Measurements from ENCODE around the gene KCND2. TPM values are rescaled to one million over a fixed set of nuclear protein-coding genes. Genes with fewer than 3 reads are reported as not detected.
A peak's percentile ranks its signal among the peaks of the same experiment; 100 is the strongest.

KCND2 gene
- total RNA-seq, 2 experiments from 2014 or later = not detected

- ChIA-PET CTCF (ENCODE audit: unreplicated experiment) (no interaction called here), POLR2A (interaction anchor here (0.6 kb wide), 1 partner anchor 552 kb away, joined by 7 read pairs; no protein-coding TSS in a partner anchor)
- Histone ChIP-seq H4K20me1 (ENCODE audit: insufficient read depth, low read length) (no peaks in the 10 kb centered on the region), H3K4me2 (ENCODE audit: low read length) (no peak overlapping the region), H3K9me3 (ENCODE audit: low read length) (no peaks in the 10 kb centered on the region), H3K4me3 (ENCODE audit: low read depth, low read length, poor library complexity, severe bottlenecking) (no peak overlapping the region), H3K4me1 (ENCODE audit: insufficient read depth, low read length, poor library complexity, severe bottlenecking) (no peaks in the 10 kb centered on the region), H2AFZ (ENCODE audit: low read length) (no peak overlapping the region), H3K36me3 (ENCODE audit: insufficient read depth, low read length) (no peaks in the 10 kb centered on the region), H3K79me2 (ENCODE audit: insufficient read depth, low read depth, low read length) (no peaks in the 10 kb centered on the region), H3K9me2 (ENCODE audit: insufficient read depth, low read length) (no peaks in the 10 kb centered on the region), H3K27ac (ENCODE audit: low read depth, low read length, poor library complexity, severe bottlenecking) (no peak overlapping the region)
- BruUV-seq (replicated peaks) = no TSS peak
- intact Hi-C loops (cut with micrococcal nuclease; ENCODE audit: unreplicated experiment) = no loop called here
- no peak for DNase-seq (ENCODE audit: low spot score)
- TF ChIP-seq EZH2phosphoT487 (IDR thresholded peaks at IDR 0.05; ENCODE audit: borderline replicate concordance, low read depth, low read length) (no peak), CTCF (conservative IDR thresholded peaks at IDR 0.05; ENCODE audit: low read length) (no peak)
Observed at GRCh38 chr7:120724955-120725354, 452.0 kb downstream of the KCND2 start.

DNA sequence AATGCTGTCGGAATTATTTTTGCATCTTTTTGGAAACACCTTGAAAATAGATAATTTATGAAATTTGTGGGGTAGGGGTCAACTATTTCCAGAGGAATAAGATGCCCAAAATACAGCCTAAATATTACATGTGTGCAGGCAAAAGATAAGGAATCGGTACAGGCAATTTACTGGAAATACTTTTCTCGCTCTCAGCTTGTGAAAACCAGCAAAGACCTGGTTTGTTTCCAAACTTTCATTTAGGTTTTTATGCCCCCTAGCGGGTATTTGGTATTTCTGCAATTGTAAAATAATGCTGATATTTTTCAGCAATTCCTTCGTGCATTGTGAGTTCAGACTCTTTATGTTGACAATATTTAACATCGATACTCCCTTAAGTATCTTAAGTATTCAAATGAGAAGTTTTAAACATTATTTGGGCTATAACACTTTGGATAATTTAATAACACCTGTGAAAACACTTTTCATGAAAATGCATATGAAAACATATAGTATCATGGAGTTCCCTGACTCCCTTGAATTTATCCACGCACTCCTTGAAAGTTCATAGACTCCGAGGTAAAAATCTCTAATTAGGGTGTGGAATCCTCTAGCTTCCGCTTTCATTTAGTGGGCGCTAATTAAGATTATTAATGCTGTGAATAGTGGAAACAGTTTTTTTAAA is 452.5 kb downstream of the KCND2 start:
- Histone ChIP-seq H3K79me2 (ENCODE audit: insufficient read depth, low read depth, low read length) (no peaks in the 10 kb centered on the region), H3K4me3 (ENCODE audit: low read depth, low read length, poor library complexity, severe bottlenecking) (no peak overlapping the region), H4K20me1 (ENCODE audit: insufficient read depth, low read length) (no peaks in the 10 kb centered on the region), H3K9me2 (ENCODE audit: insufficient read depth, low read length) (no peaks in the 10 kb centered on the region), H2AFZ (ENCODE audit: low read length) (no peak overlapping the region), H3K4me2 (ENCODE audit: low read length) (no peak overlapping the region), H3K27ac (ENCODE audit: low read depth, low read length, poor library complexity, severe bottlenecking) (no peak overlapping the region), H3K9me3 (ENCODE audit: low read length) (no peaks in the 10 kb centered on the region), H3K4me1 (ENCODE audit: insufficient read depth, low read length, poor library complexity, severe bottlenecking) (no peaks in the 10 kb centered on the region), H3K36me3 (ENCODE audit: insufficient read depth, low read length) (no peaks in the 10 kb centered on the region)
- ChIA-PET CTCF (ENCODE audit: unreplicated experiment) (no interaction called here), POLR2A (interaction anchor here (0.6 kb wide), 1 partner anchor 927 kb away, joined by 3 read pairs; no protein-coding TSS in a partner anchor)
- intact Hi-C loops (cut with micrococcal nuclease; ENCODE audit: unreplicated experiment) = no loop called here
- peak; percentile 37 for DNase-seq (ENCODE audit: low spot score)
- TF ChIP-seq CTCF (conservative IDR thresholded peaks at IDR 0.05; ENCODE audit: low read length) = peak; percentile 86
- no peak for TF ChIP-seq EZH2phosphoT487 (IDR thresholded peaks at IDR 0.05; ENCODE audit: borderline replicate concordance, low read depth, low read length)
- BruUV-seq (replicated peaks) = no TSS peak

GRCh38 chr7:120729245-120729644 is 456.3 kb downstream of the KCND2 start:
- Histone ChIP-seq H3K9me3 (ENCODE audit: low read length) (no peaks in the 10 kb centered on the region), H2AFZ (ENCODE audit: low read length) (no peak overlapping the region), H3K79me2 (ENCODE audit: insufficient read depth, low read depth, low read length) (no peaks in the 10 kb centered on the region), H3K27ac (ENCODE audit: low read depth, low read length, poor library complexity, severe bottlenecking) (no peak overlapping the region), H3K4me2 (ENCODE audit: low read length) (no peak overlapping the region), H3K36me3 (ENCODE audit: insufficient read depth, low read length) (no peaks in the 10 kb centered on the region), H3K9me2 (ENCODE audit: insufficient read depth, low read length) (no peaks in the 10 kb centered on the region), H3K4me1 (ENCODE audit: insufficient read depth, low read length, poor library complexity, severe bottlenecking) (no peaks in the 10 kb centered on the region), H4K20me1 (ENCODE audit: insufficient read depth, low read length) (no peaks in the 10 kb centered on the region), H3K4me3 (ENCODE audit: low read depth, low read length, poor library complexity, severe bottlenecking) (no peak overlapping the region)
- ChIA-PET CTCF (ENCODE audit: unreplicated experiment) (no interaction called here), POLR2A (interaction anchor here (0.7 kb wide), 1 partner anchor 478 kb away, joined by 3 read pairs; no protein-coding TSS in a partner anchor)
- no peak for TF ChIP-seq EZH2phosphoT487 (IDR thresholded peaks at IDR 0.05; ENCODE audit: borderline replicate concordance, low read depth, low read length)
- TF ChIP-seq CTCF (conservative IDR thresholded peaks at IDR 0.05; ENCODE audit: low read length) = no peak
- DNase-seq (ENCODE audit: low spot score) = no peak
- BruUV-seq (replicated peaks) = no TSS peak
- intact Hi-C loops (cut with micrococcal nuclease; ENCODE audit: unreplicated experiment) = no loop called here
